H9 (cell line): ENCODE data around the gene DGCR2. TPM values are rescaled to one million over a fixed set of nuclear protein-coding genes. Genes with fewer than 3 reads are reported as not detected.

ENCODE experiments used
- DNase-seq: peaks from one replicate; pipeline ENCODE4 v3.0.0-alpha.2; 2017
- H2AFZ ChIP-seq: one replicate; pipeline ENCODE4 v1.6.1; 2013; ENCODE audit warnings: mild to moderate bottlenecking, low read length, control low read depth, moderate library complexity
- H2AK5ac ChIP-seq: 2 replicates; pipeline ENCODE4 v1.6.1; 2013; ENCODE audit warnings: low read length, control low read depth, mixed read lengths; ENCODE audit not compliant: insufficient read length
- H2BK120ac ChIP-seq: one replicate; pipeline ENCODE4 v1.6.1; 2013; ENCODE audit warnings: low read depth, mild to moderate bottlenecking, low read length, control low read depth, inconsistent platforms; ENCODE audit not compliant: poor library complexity, severe bottlenecking
- H2BK12ac ChIP-seq: 2 replicates; pipeline ENCODE4 v1.6.1; 2013; ENCODE audit warnings: low read length, control low read depth, mixed read lengths, low read depth; ENCODE audit not compliant: insufficient read length
- H2BK15ac ChIP-seq: 2 replicates; pipeline ENCODE4 v1.6.1; 2013; ENCODE audit warnings: low read depth, low read length, control low read depth
- H2BK20ac ChIP-seq: one replicate; pipeline ENCODE4 v1.6.1; 2013; ENCODE audit warnings: low read depth, mild to moderate bottlenecking, low read length, control low read depth, inconsistent platforms; ENCODE audit not compliant: poor library complexity, severe bottlenecking
- H2BK5ac ChIP-seq: 2 replicates; pipeline ENCODE4 v1.6.1; 2013; ENCODE audit warnings: low read length, control low read depth, mixed read lengths; ENCODE audit not compliant: insufficient read length
- H3K14ac ChIP-seq: 2 replicates; pipeline ENCODE4 v1.6.1; 2013; ENCODE audit warnings: low read length, control low read depth; ENCODE audit not compliant: insufficient read depth
- H3K18ac ChIP-seq: 2 replicates; pipeline ENCODE4 v1.6.1; 2013; ENCODE audit warnings: low read depth, mild to moderate bottlenecking, mixed read lengths, low read length, control low read depth; ENCODE audit not compliant: insufficient read length
- H3K23ac ChIP-seq: 2 replicates; pipeline ENCODE4 v1.6.1; 2013; ENCODE audit warnings: low read length, control low read depth, mixed read lengths, low read depth; ENCODE audit not compliant: insufficient read length
- H3K23me2 ChIP-seq: 2 replicates; pipeline ENCODE4 v1.6.1; 2013; ENCODE audit warnings: low read depth, mild to moderate bottlenecking, mixed read lengths, low read length, control low read depth; ENCODE audit not compliant: insufficient read length, poor library complexity, severe bottlenecking
- H3K27ac ChIP-seq: 2 replicates; pipeline ENCODE4 v1.5.1; 2013; ENCODE audit warnings: low read length, control low read depth, mixed read lengths, low read depth; ENCODE audit not compliant: insufficient read length
- H3K27me3 ChIP-seq: 2 replicates; pipeline ENCODE4 v1.6.1; 2013; ENCODE audit warnings: low read length, control low read depth, inconsistent platforms; ENCODE audit not compliant: insufficient read depth
- H3K4ac ChIP-seq: 2 replicates; pipeline ENCODE4 v1.6.1; 2013; ENCODE audit warnings: low read depth, mild to moderate bottlenecking, control low read depth, inconsistent platforms, low read length, moderate library complexity
- H3K4me1 ChIP-seq: 2 replicates; pipeline ENCODE4 v1.6.1; 2013; ENCODE audit warnings: low read length, control low read depth, inconsistent platforms; ENCODE audit not compliant: insufficient read depth
- H3K4me2 ChIP-seq: 2 replicates; pipeline ENCODE4 v1.6.1; 2013; ENCODE audit warnings: low read length, control low read depth, mixed read lengths; ENCODE audit not compliant: insufficient read length, insufficient read depth
- H3K56ac ChIP-seq: 2 replicates; pipeline ENCODE4 v1.6.1; 2013; ENCODE audit warnings: low read depth, mild to moderate bottlenecking, mixed read lengths, low read length, control low read depth; ENCODE audit not compliant: insufficient read length
- H3K79me1 ChIP-seq: 2 replicates; pipeline ENCODE4 v1.6.1; 2013; ENCODE audit warnings: low read depth, mild to moderate bottlenecking, moderate library complexity, low read length, control low read depth, inconsistent platforms; ENCODE audit not compliant: insufficient read depth, poor library complexity, severe bottlenecking
- H3K79me2 ChIP-seq: 2 replicates; pipeline ENCODE4 v1.6.1; 2013; ENCODE audit warnings: low read length, control low read depth, inconsistent platforms; ENCODE audit not compliant: insufficient read depth
- H3K9ac ChIP-seq: 2 replicates; pipeline ENCODE4 v1.6.1; 2013; ENCODE audit warnings: low read length, control low read depth, mixed read lengths; ENCODE audit not compliant: insufficient read length; ENCODE audit errors: extremely low read depth
- H3K9me3 ChIP-seq: one replicate; pipeline ENCODE4 v1.6.1; 2013; ENCODE audit warnings: low read depth, low read length, inconsistent platforms; ENCODE audit not compliant: control insufficient read depth
- H3T11ph ChIP-seq: one replicate; pipeline ENCODE4 v1.6.1; 2013; ENCODE audit warnings: mild to moderate bottlenecking, low read length, control low read depth, inconsistent platforms
- H4K20me1 ChIP-seq: one replicate; pipeline ENCODE4 v1.6.1; 2013; ENCODE audit not compliant: control insufficient read depth, insufficient read length, insufficient read depth
- H4K5ac ChIP-seq: 2 replicates; pipeline ENCODE4 v1.6.1; 2013; ENCODE audit warnings: low read depth, mild to moderate bottlenecking, mixed read lengths, low read length, control low read depth; ENCODE audit not compliant: insufficient read length
- H4K8ac ChIP-seq: replicated peaks from 2 replicates; pipeline ENCODE4 v1.6.1; 2013; ENCODE audit warnings: low read length, control low read depth, mixed read lengths, low read depth; ENCODE audit not compliant: insufficient read length
- H4K91ac ChIP-seq: 2 replicates; pipeline ENCODE4 v1.6.1; 2013; ENCODE audit warnings: low read depth, mild to moderate bottlenecking, moderate library complexity, mixed read lengths, low read length, control low read depth; ENCODE audit not compliant: insufficient read length
- H3K27ac Mint-ChIP-seq, 3 experiments: 2 replicates in 2 of 3; 3 replicates in 1 of 3; pipeline ENCODE4 v1.8.0; 2020 to 2021; ENCODE audit warnings: mixed read lengths in 3 of 3, mild to moderate bottlenecking in 1 of 3, moderate library complexity in 1 of 3
- H3K27me3 Mint-ChIP-seq: 2 replicates; pipeline ENCODE4 v1.8.0; 2021; ENCODE audit warnings: low read depth, mild to moderate bottlenecking, moderate library complexity, mixed read lengths
- H3K36me3 Mint-ChIP-seq, 3 experiments: 2 replicates in 2 of 3; 3 replicates in 1 of 3; pipeline ENCODE4 v1.8.0; 2020 to 2021; ENCODE audit warnings: low read depth in 3 of 3, mixed read lengths in 3 of 3; ENCODE audit not compliant: insufficient read depth in 1 of 3
- H3K4me1 Mint-ChIP-seq, 2 experiments: 2 replicates each; pipeline ENCODE4 v1.8.0; 2020; ENCODE audit warnings: mixed read lengths in 2 of 2
- H3K4me3 Mint-ChIP-seq, 2 experiments: 2 replicates in 1 of 2; 3 replicates in 1 of 2; pipeline ENCODE4 v1.8.0; 2020 to 2021; ENCODE audit warnings: mild to moderate bottlenecking in 2 of 2, mixed read lengths in 2 of 2, moderate library complexity in 1 of 2
- H3K9me3 Mint-ChIP-seq, 2 experiments: 2 replicates in 1 of 2; 3 replicates in 1 of 2; pipeline ENCODE4 v1.8.0; 2020; ENCODE audit warnings: mild to moderate bottlenecking in 2 of 2, mixed read lengths in 2 of 2, moderate library complexity in 1 of 2
- WGBS: extraction: QIAGEN DNeasy Blood & Tissue Kit; methylation state at CpG from one replicate; pipeline ENCODE4 v1.1.7; 2013; ENCODE audit warnings: missing lambda C conversion rate, low lambda C conversion rate, mixed read lengths; ENCODE audit not compliant: insufficient read length; ENCODE audit errors: extremely low coverage; 5-methylcytosine and 5-hydroxymethylcytosine counted together
- total RNA-seq: library from RNA; stranded (reverse); gene quantifications from 2 replicates; pipeline ENCODE4 v1.2.1, GENCODE V29; 2021
- TF ChIP-seq, protein P1 (sequence below): fragments of 200-600 bp; sonication (generic); conservative IDR thresholded peaks from 3 replicates; pipeline ENCODE4 v1.8.0; 2021; ENCODE audit warnings: antibody characterized with exemption, mild to moderate bottlenecking

The DGCR2 gene
- total RNA-seq, 1 experiment from 2014 or later = 47.2 TPM

DNA sequence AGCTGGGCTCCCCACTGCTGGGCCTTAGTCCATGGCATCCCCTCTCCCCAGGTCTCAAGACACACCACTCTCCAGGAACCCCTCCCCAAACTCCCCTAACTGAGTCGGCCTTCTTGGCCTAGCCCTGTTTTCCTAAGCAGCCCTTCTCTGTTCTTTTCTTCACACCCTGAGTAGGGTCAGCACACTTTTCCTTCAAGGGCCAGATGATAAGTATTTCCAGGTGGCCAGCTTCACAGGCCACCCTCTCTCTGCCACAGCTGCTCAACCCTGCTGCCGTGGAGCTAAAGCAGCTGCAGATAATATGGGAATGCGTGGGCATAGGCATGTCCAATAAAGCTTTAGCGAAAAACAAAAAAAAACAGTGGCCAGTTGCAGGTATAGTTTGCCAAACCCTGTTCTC, 24.1 kb downstream of the DGCR2 start:
- H3K4me1 Mint-ChIP-seq = 0 out of 4 replicates have a peak, but pooled peaks cover 0 to 2% of the 10 kb centered on the region in 2 experiments
- Histone ChIP-seq H2BK15ac (no peak overlapping the region), H4K5ac (no peak overlapping the region), H3K4me1 (no peaks in the 10 kb centered on the region), H3K23ac (no peak overlapping the region), H2BK12ac (no peak overlapping the region), H3K23me2 (no peaks in the 10 kb centered on the region), H3K79me1 (no peaks in the 10 kb centered on the region), H4K20me1 (no peaks in the 10 kb centered on the region), H3K14ac (no peak overlapping the region), H3K56ac (no peak overlapping the region), H3K27ac (no peak overlapping the region), H3K27me3 (no peaks in the 10 kb centered on the region), H3K9me3 (no peaks in the 10 kb centered on the region), H4K8ac (no peak overlapping the region), H3T11ph (no peak overlapping the region), H3K79me2 (no peaks in the 10 kb centered on the region), H2BK5ac (no peak overlapping the region), H3K18ac (no peak overlapping the region), H3K4me2 (no peak overlapping the region), H3K9ac (no peak overlapping the region), H2BK20ac (no peak overlapping the region), H2AK5ac (no peak overlapping the region), H2BK120ac (no peak overlapping the region), H3K4ac (no peak overlapping the region), H2AFZ (no peak overlapping the region), H4K91ac (no peak overlapping the region)
- H3K4me3 Mint-ChIP-seq = no peak overlapping the region
- TF ChIP-seq, protein P1, sequence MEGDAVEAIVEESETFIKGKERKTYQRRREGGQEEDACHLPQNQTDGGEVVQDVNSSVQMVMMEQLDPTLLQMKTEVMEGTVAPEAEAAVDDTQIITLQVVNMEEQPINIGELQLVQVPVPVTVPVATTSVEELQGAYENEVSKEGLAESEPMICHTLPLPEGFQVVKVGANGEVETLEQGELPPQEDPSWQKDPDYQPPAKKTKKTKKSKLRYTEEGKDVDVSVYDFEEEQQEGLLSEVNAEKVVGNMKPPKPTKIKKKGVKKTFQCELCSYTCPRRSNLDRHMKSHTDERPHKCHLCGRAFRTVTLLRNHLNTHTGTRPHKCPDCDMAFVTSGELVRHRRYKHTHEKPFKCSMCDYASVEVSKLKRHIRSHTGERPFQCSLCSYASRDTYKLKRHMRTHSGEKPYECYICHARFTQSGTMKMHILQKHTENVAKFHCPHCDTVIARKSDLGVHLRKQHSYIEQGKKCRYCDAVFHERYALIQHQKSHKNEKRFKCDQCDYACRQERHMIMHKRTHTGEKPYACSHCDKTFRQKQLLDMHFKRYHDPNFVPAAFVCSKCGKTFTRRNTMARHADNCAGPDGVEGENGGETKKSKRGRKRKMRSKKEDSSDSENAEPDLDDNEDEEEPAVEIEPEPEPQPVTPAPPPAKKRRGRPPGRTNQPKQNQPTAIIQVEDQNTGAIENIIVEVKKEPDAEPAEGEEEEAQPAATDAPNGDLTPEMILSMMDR = no peak
- H3K36me3 Mint-ChIP-seq = peaks cover 0 to 17% (median 0%) of the 10 kb centered on the region in 3 experiments; a peak in 3 of 7 replicates
- H3K9me3 Mint-ChIP-seq = no peaks in the 10 kb centered on the region
- H3K27me3 Mint-ChIP-seq = no peaks in the 10 kb centered on the region
- no peak for DNase-seq
- peak overlapping the region; percentile 20 to 72 (median 36); a peak in 4 of 7 replicates for H3K27ac Mint-ChIP-seq
- WGBS = no CpG with 5 or more reads among the region's 4 CpGs
